HG03280 (cell line): ENCODE data around the gene CCM2.
"Not testable (repeated sequence)": the region's sequence is repeated elsewhere in the genome, so short reads cannot be mapped to it uniquely, and the experiment has no call there.

Experiments used
- ATAC-seq: cut with Tn5 transposase; IDR thresholded peaks from one replicate; pipeline ENCODE4 v1.9.1; 2021; ENCODE audit warnings: mild to moderate bottlenecking, moderate library complexity; ENCODE audit not compliant: unreplicated experiment

CCM2 gene

DNA sequence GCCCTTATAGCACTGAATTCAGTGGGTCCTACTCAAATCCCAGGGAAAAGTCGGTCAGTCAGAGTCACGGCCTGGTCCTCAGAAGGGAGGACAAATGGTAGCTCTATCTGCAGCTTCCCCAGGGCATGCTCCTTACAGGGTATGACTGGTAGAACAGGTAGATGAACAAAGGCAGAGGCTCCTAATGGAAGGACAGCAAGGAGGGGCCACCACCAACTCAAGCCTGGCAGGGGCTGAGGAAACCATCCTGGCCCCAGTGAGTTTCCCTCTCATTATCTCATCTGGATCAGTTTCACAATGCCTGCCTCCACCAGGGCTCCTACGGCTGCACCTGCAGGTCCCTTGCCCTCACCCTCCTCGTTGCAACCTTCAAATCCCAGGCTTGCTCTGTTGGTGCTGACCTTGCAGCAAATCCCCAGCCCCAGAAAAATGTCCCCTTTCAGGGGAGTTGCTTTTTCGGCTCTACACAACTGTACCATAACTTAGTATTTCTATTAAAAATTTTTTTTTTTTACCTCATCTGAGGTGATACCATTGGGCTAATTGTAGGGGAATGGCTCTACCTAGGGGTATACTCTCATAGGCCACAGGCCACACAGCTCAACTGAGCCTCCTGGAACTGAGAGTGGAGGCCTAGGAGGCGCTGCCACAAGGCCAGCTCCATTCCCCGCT lies 18.8 kb upstream of the CCM2 start:
- peak; percentile 2 for ATAC-seq

DNA sequence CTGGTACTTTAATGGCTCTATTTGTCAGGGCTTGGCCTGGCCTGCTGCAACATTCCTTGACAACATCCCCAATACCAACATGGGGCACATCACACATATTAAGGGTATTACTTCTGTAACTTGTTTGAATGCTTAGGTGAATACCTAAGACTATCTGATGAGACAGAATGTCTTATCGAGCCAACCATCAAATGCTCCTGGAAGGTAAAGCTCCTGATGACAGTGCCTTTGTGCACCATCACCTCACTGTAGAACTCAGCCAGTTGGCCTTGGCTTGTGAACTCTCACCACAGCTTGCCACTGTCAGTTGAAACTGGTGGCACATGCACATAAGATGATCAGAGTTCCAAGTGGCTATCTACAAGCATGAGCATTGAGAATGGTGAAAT lies 17.5 kb upstream of the CCM2 start:
- ATAC-seq = no peak

DNA sequence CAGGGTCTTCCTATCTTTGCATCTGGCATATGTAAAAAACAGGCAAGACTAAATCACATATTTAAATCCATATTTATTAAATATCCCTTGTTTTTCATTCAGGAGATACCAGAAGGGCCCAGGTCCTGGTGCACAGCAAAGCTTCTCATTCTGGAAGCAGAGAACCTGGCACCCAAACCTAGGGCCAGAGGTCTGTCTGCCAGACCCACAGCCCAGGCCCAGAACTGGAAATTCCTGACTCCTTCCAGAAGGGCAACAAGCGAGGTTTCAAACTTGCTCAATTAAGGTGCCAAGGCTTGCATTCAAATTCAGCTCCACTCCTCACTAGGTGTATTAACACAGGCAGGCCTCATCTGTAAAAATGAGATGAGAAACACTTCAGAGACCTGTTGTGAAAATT lies 17.0 kb upstream of the CCM2 start:
- no peak for ATAC-seq

DNA sequence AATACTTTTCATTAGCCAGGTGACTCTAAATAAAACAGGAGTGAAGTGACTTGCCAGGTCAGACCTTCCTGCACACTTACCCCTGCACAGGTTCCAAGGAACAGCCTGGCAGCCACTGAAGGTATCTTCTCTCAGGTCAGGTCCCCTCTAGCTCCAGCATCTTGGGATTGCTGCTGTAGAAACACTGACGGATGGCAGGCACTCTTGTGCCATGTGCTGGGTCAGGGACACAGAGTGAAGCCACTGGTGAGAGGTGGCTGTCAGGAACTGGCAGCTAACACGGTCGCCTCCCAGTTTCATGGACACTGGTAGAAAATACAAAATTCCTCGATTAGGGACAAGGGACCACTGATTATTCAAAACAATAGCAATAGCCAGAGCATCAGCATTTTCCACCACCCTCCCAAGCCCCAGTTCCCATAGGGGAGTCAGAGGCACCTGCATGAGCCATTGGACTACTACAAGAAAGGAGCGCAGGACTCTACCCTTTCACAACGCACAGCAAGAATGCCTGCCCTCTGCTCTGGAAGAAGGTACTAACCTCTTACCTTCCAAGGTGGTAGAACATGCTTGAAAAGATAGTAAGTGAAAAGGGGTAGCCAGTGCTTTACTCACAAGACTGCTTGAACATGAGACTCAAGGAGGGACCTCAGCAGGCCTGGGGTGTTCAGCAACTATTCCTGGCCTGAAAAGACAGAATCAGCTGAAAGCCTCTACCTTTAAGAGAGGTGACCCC lies 16.1 kb upstream of the CCM2 start:
- no peak for ATAC-seq

DNA sequence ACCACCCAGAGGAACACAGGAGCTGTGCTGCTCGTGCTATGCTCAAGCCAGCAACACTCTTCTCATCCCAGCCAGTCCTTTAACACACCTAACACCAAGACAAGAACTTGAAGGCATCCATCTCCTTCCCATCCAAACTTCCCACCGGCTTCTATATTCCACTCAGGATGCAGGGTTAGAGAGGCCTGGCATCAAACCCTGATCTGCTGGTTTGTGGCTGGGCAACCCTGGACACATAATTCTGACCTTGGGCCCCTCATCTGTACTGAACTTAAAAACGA lies 15.6 kb upstream of the CCM2 start:
- ATAC-seq = no peak

DNA sequence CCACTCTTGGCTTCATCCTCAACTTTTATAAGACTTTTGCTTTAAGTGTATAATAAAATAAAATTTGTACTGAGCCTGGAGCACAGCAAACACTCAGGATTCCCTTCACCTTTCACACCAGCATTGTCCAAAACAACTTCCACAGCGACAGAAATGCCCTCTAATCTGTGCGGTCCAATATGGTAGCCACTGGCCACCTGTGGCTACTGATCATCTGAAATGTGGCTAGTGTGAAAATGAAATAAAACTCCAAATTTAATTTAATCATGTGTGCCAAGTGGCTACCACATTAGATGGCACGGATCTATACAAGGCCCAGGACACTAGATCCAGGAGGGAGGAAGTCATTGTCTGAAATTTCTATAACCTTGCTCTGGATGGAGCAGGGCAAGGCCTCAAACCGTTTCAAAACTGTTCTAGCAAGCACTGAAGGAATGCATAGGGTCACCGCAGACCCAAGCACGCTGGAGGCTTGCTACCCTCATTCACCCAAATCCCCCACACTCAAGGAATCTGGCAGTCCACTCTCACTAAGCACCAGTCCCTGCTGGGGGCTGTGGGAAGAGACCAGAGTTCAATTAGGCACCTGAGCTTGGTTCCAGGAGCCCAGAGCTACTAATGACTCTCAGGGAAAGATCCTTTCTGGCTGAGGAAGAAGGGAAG lies 14.8 kb upstream of the CCM2 start:
- no peak for ATAC-seq

DNA sequence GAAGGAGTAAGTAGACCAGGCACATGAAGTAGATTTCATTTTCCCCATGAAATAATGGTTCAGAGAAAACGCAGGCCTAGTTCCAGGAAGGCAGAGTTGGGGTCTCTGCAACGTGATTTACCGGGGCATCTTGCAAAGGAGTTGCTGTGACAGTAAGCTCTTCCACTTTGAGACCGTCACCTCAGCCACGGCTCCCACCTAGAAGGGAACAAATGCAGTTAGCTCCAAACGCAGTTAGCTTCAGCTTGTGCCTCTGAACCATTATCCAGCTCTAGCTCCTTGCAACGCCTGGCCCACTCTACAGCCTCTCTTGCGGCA lies 14.1 kb upstream of the CCM2 start:
- no peak for ATAC-seq

DNA sequence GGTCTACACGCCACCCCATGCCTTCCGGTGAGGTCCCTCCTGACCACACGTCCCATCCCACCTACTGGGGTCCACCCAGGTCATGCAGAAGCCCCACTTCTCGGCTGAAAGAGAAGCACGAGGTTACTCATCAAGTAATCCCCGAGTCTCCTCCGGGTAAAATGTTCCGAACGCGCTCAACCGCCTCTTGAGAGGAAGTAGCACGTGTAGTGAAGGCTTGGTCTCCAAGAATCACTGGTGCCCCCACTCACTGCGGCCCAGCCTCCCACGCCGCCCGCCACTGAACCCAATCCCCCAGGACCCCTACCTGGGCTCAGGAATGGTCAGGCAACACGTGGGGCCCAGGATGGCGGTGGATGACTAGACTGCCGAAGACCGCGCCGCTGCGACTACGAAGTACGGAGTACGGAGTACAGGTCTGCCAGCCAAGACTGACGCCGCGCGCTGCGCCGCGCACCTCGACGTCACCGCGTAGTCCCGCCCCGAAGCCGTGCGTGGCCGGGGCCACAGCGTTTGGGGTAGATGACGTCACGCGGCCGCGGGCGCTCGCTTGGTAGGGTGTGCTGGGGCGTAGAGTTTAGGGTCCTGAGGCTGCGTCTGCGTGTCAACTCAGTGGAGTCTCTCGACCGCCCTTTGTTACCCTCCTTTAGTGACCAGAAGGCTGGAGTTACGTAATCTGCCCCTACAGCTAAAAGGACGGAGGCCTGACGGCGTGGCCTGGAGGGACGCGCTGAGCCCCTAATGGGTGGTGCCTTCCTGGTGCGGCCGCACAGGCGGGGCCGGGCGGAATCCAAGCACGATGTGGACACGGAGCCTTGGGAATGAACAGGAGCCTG lies 13.6 kb upstream of the CCM2 start:
- ATAC-seq = peak; percentile 95

DNA sequence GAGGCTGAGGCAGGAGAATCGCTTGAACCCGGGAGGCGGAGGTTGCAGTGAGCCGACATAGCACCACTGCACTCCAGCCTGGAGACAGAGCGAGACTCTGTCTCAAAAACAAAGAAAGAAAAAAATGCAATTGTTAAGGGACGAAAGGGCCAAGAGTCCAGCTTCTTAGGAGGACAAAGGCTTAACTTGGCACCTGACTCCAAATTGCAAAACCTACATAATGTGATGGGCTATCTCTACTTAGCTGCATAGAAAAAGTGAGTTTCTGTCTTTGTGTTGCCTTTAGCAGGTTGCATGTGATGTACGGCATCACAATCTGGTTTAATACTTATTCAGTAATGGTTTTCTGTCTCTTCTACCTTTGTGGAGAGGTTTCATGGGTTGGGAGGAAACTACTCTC lies 12.5 kb upstream of the CCM2 start:
- ATAC-seq = no peak

DNA sequence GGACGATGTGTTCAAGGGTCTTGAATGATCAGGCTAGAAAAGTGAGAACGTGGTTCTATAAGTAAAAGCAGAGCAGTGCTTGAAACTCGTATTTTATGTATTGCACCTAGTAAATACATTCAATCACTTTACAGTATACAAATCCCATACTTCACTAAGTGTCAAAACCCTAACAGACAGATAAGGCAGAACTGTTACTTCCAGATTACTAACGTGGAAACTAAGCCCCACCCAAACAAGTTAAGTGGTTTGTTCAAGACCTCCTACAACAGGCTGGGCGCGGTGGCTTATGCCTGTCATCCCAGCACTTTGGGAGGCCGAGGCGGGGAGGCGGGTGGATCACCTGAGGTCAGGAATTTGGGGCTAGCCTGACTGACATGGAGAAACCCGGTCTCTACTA lies 12.0 kb upstream of the CCM2 start:
- ATAC-seq = no peak

DNA sequence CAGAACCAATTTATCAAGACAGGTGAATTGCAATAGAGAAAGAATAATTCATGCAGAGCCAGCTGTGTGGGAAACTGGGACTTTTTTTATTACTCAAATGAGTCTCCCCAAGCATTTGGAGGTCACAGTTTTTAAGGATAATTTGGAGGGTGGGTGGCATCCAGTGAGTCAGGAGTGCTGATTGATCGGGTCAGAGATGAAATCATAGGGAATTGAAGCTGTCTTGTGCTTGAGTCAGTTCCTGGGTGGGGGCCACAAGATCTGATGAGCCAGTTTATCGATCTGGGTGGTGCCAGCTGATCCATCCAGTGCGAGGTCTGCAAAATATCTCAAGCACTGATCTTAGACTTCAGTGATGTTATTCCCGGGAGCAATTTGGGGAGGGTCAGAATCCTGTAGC lies 11.3 kb upstream of the CCM2 start:
- ATAC-seq = no peak

DNA sequence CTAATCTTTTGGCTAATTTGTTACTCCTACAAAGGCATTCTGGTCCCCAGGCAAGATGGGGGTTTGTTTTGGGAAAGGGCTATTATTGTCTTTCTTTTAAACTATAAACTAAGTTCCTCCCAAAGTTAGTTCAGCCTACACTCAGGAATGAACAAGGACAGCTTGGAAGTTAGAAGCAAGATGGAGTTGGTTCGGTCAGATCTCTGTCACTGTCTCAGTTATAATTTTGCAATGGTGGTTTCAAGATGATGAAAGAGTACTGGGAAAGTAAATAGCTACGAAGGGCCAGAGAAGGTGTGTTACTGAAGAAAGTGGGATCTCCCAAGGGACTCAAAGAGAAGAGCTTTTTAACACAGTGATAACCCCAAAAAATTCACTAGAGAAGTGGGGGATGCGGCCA lies 10.9 kb upstream of the CCM2 start:
- no peak for ATAC-seq

DNA sequence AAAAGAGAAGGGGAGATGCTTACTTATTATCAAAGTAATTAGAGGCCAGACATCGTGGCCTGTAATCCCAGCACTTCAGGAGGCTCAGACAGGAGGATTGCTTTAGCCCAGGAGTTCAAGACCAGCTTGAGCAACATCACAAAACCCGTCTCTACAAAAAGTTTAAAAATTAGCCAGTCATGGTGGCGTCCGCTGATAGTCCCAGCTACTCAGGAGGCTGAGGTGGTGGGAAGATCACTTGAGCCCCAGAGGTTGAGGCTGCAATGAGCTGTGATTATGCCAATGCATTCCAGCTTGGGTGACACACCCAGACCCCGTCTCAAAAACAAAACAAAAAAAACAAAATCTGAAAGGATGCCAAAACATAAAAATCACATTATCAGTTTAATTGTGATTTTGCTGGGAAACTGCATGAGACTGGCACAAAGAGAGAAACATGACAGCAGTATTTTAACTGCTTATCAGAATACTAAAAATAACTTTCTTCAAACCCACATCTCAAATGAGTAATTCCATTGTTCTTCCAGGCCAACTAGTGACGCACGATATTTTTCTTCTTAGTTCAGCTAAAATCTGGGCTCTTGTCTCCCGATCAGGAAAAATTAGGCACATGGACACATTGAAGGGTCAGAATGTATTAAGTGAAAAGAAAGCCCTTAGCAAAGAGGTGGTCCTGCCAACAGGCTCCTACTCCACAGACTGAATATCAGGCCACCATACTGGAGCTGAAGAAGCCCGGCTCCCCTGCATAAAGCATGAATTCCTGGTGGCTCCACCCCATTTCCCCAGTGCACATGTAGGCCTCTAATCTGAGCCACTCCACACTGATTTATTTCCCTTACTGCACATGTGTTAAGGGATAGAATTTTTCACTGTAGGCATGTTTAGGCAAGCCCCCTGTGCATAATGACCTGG lies 9.6 kb upstream of the CCM2 start:
- no peak for ATAC-seq

DNA sequence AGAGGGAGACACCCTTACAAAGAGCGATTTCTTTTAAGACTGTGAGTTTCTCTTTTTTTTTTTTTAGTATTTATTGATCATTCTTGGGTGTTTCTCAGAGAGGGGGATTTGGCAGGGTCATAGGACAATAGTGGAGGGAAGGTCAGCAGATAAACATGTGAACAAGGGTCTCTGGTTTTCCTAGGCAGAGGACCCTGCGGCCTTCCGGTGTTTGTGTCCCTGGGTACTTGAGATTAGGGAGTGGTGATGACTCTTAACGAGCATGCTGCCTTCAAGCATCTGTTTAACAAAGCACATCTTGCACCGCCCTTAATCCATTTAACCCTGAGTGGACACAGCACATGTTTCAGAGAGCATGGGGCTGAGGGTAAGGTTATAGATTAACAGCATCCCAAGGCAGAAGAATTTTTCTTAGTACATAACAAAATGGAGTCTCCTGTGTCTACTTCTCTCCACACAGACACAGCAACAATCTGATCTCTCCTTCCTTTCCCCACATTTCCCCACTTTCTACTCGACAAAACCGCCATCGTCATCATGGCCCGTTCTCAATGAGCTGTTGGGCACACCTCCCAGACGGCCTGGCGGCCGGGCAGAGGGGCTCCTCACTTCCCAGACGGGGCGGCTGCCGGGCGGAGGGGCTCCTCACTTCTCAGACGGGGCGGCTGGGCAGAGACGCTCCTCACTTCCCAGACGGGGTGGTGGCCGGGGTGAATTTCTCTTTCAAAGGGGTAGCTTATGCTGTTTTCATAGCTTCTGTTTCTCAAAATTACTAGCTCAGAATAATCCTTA lies 7.8 kb upstream of the CCM2 start:
- ATAC-seq = not testable (repeated sequence)

DNA sequence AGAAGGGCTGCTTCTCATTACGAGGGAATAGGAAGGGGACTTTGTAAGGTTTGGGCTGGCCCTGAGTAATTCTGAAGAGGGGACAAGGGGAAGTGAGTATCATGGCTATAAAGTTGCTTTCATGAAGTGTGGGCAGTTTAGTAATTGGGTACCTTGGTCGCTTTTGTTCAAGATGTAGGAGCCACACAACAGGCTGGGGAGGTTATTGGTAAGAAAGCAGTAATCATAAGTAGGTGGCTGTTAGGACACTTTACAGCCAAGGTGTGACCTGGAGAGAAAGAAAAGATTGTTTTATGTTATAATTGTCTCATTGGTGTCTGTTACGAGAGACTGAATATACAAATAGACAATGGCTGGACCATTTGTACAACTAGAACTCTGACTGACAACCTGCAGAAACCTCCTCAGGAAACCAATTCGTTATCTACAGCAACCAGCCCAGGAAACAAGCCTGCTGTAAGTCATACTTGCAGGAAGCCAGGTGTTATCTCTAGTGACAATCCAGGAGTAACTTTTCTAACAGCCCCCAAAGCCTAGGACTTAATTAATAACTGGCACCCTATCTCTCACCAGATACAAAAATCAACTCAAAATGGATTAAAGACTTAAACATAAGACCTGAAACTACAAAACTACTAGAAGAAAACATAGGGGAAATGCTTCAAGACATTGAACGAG lies 5.0 kb upstream of the CCM2 start:
- ATAC-seq = no peak

DNA sequence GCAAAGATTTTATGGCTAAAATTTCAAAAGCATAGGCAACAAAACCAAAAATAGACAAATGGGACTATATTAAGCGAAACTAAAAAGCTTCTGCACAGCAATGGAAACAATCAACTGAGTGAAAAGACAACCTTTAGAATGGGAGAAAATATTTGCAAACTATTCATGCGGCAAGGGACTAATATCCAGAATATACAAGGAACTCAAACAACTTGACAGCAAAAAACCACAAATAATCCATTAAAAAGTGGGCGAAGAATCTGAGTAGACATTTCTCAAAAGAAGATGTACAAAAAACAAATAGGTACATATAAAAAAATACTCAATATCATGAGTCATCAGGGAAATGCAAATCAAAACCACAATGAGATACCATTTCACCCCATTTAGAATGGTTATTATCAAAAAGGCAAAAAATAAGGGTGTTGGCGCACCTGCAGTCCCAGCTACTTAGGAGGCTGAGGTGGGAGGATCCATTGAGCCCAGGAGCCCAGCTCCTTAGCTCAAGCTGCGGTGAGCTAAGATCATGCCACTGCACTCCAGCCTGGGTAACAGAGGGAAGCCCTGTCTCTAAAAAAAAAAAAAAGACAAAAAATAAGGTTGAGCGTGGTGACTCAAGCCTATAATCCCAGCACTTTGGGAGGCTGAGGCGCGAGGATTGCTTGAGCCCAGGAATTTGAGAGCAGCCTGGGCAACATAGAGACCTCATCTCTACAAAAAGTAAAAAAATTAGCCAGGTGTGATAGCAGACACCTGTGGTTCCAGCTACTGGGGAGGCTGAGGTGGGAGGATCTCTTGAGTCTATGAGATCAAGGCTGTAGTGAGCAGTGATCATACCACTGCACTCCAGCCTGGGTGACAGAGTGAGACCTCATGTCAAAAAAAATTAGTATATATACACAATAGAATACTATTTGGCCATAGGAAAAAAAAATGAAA lies 4.2 kb upstream of the CCM2 start:
- no peak for ATAC-seq

DNA sequence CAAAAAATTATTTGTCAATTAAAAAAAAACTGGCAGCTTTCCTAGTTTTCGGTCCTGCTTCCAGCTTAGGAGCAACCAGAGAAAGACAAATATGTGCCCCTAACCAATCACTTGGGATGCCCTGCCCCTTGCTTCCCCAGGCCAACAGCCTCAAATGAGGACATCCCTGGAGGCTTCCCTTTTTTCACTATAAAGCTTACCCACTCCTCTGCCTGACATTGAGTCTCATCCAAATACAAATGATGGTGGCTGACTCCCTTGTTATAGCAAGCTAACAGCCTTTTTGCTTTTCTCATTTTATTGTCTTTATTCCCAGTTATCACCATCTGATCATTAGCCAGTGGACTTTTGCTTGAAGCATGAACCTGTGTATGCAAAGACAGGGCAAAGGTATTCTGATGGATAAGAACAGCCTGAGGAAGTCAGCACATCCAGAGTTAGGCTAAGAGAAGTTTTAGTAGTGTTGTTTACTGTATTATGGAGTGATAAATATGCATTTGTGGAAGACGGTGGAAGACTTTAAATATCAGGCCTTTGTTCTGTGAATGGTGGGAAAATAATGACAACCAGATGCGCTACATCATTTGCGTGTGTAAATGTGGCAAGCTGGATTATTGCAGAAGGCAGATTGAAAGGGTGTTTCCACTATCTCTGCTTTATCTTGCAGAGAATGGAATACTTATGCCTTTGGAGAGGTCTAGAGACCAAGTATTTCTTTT lies 1.7 kb upstream of the CCM2 start:
- no peak for ATAC-seq
